A549 (cell line): ENCODE data around the gene SLC13A5. TPM values are rescaled to one million over a fixed set of nuclear protein-coding genes. Genes with fewer than 3 reads are reported as not detected.
A peak's percentile ranks its signal among the peaks of the same experiment; 100 is the strongest.

Experiments
- ATAC-seq, 2 experiments: fragments of 200-7000 bp in 1 of 2; fragments of >200 bp in 1 of 2; cut with Nextera tagmentation in 1 of 2; cut with Tn5 transposase in 1 of 2; 3 replicates each; pipeline versions ENCODE4 v1.8.0 to v1.9.1; 2018 to 2020; ENCODE audit warnings: mild to moderate bottlenecking in 1 of 2, moderate library complexity in 1 of 2
- CTCF ChIA-PET: fragments of 300-600 bp; sonication (Branson Sonifier 250); formaldehyde crosslinking; extraction: SDS; loops from one replicate; lab custom pipeline; 2021; ENCODE audit warnings: antibody characterized with exemption, inconsistent platforms; lab: Yijun Ruan, JAX
- POLR2A ChIA-PET: fragments of 350-600 bp; formaldehyde crosslinking; extraction: SDS; loops from one replicate; lab custom pipeline; 2021; ENCODE audit warnings: antibody characterized with exemption, inconsistent platforms; lab: Yijun Ruan, JAX
- DNase-seq, 2 experiments: peaks; one replicate each; pipeline versions ENCODE4 v3.0.0 to v3.0.0-alpha.2; 2011 to 2016; ENCODE audit warnings: low read depth in 1 of 2, low spot score in 1 of 2
- FAIRE-seq: peaks from 2 replicates; lab custom pipeline; 2011; peaks lifted over from hg19 to GRCh38; lab: Jason Lieb, UNC
- H3K27ac ChIP-seq, 2 experiments: fragments of >200 bp; sonication (Bioruptor Twin); formaldehyde crosslinking; 3 replicates each; pipeline ENCODE4 v1.5.1; 2016 to 2017
- H3K4me1 ChIP-seq: fragments of >200 bp; sonication (Bioruptor Twin); formaldehyde crosslinking; 3 replicates; pipeline ENCODE4 v1.6.1; 2016
- H3K4me2 ChIP-seq: fragments of >200 bp; sonication (Bioruptor Twin); formaldehyde crosslinking; 3 replicates; pipeline ENCODE4 v1.6.1; 2016
- H3K4me3 ChIP-seq: fragments of >200 bp; sonication (Bioruptor Twin); formaldehyde crosslinking; 3 replicates; pipeline ENCODE4 v1.5.1; 2016
- H3K9me3 ChIP-seq: fragments of >200 bp; sonication (Bioruptor Twin); formaldehyde crosslinking; 3 replicates; pipeline ENCODE4 v1.6.1; 2016
- BCL3 ChIP-seq: fragments of >200 bp; sonication (Bioruptor Twin); formaldehyde crosslinking; IDR thresholded peaks from 3 replicates; pipeline ENCODE4 v1.6.1; 2016
- CBX2 ChIP-seq: fragments of 200-600 bp; sonication (generic); IDR thresholded peaks from 2 replicates; pipeline ENCODE4 v1.6.1; 2016; ENCODE audit warnings: low read depth, mild to moderate bottlenecking, borderline replicate concordance
- CHD4 ChIP-seq: fragments of 200-600 bp; sonication (generic); IDR thresholded peaks from 2 replicates; pipeline ENCODE4 v1.6.1; 2016; ENCODE audit warnings: antibody characterized with exemption, mild to moderate bottlenecking, borderline replicate concordance
- EP300 ChIP-seq, 2 experiments: fragments of >200 bp; sonication (Bioruptor Twin); formaldehyde crosslinking; IDR thresholded peaks; 2 replicates in 1 of 2; 3 replicates in 1 of 2; pipeline ENCODE4 v1.6.1; 2016 to 2017
- ESRRA ChIP-seq: fragments of 150-350 bp; IDR thresholded peaks from 2 replicates; pipeline ENCODE4 v1.6.1; 2014; ENCODE audit warnings: mild to moderate bottlenecking, low read length, borderline replicate concordance
- FOSL2 ChIP-seq, 2 experiments: fragments of 450-650 bp in 1 of 2; fragments of >200 bp in 1 of 2; sonication (Bioruptor Twin) in 1 of 2; formaldehyde crosslinking; IDR thresholded peaks; 2 replicates each; pipeline versions ENCODE4 v1.5.0 to v1.6.1; 2016 to 2020; ENCODE audit warnings: mild to moderate bottlenecking in 1 of 2, moderate library complexity in 1 of 2
- HDAC2 ChIP-seq: fragments of 200-600 bp; sonication (generic); IDR thresholded peaks from 2 replicates; pipeline ENCODE4 v1.6.1; 2016
- HEYL ChIP-seq: fragments of 250-450 bp; sonication (Bioruptor Pico); IDR thresholded peaks from 2 replicates; pipeline ENCODE4 v1.8.0; 2021; ENCODE audit warnings: mild to moderate bottlenecking, moderate library complexity
- HMGXB4 ChIP-seq: fragments of 250-450 bp; sonication (Bioruptor Pico); IDR thresholded peaks from 2 replicates; pipeline ENCODE4 v1.5.0; 2021; ENCODE audit warnings: mild to moderate bottlenecking, moderate library complexity, borderline replicate concordance
- HOXA7 ChIP-seq: fragments of 250-450 bp; sonication (Bioruptor Pico); IDR thresholded peaks from 2 replicates; pipeline ENCODE4 v1.5.0; 2020; ENCODE audit warnings: mild to moderate bottlenecking, moderate library complexity
- HOXB13 ChIP-seq: fragments of 250-450 bp; sonication (Bioruptor Pico); IDR thresholded peaks from 2 replicates; pipeline ENCODE4 v1.5.0; 2020; ENCODE audit warnings: low read depth, mild to moderate bottlenecking, moderate library complexity
- JUN ChIP-seq, 2 experiments: fragments of >200 bp; sonication (Bioruptor Twin); formaldehyde crosslinking; IDR thresholded peaks; 2 replicates in 1 of 2; 3 replicates in 1 of 2; pipeline ENCODE4 v1.6.1; 2016 to 2017
- MAFK ChIP-seq: fragments of 450-650 bp; IDR thresholded peaks from 2 replicates; pipeline ENCODE4 v1.6.1; 2014; ENCODE audit not compliant: partially characterized antibody
- MAZ ChIP-seq: fragments of 150-350 bp; IDR thresholded peaks from 2 replicates; pipeline ENCODE4 v1.6.1; 2014; ENCODE audit warnings: antibody characterized with exemption, low read depth, low read length, borderline replicate concordance
- RCOR1 ChIP-seq: fragments of 150-350 bp; IDR thresholded peaks from 2 replicates; pipeline ENCODE4 v1.6.1; 2014; ENCODE audit warnings: antibody characterized with exemption, low read length, low read depth
- REST ChIP-seq: fragments of 200-600 bp; sonication (generic); IDR thresholded peaks from 2 replicates; pipeline ENCODE4 v1.6.1; 2016; ENCODE audit warnings: antibody characterized with exemption, mild to moderate bottlenecking, moderate library complexity
- RFX5 ChIP-seq: fragments of 450-650 bp; IDR thresholded peaks from 2 replicates; pipeline ENCODE4 v1.7.1; 2014; ENCODE audit warnings: antibody characterized with exemption, mild to moderate bottlenecking, moderate library complexity
- TFCP2L1 ChIP-seq: fragments of 250-450 bp; sonication (Bioruptor Pico); IDR thresholded peaks from 2 replicates; pipeline ENCODE4 v1.5.0; 2021; ENCODE audit warnings: mild to moderate bottlenecking
- ZSCAN20 ChIP-seq: fragments of 250-450 bp; sonication (Bioruptor Pico); IDR thresholded peaks from 2 replicates; pipeline ENCODE4 v1.8.0; 2022; ENCODE audit warnings: mild to moderate bottlenecking, moderate library complexity
- WGBS: methylation state at CpG from one replicate; pipeline ENCODE4 v1.1.6; 2017; ENCODE audit errors: missing lambda C conversion rate; 5-methylcytosine and 5-hydroxymethylcytosine counted together
- polyA plus RNA-seq, 4 experiments: library from polyadenylated mRNA; depleted of rRNA in 3 of 4; stranded (reverse); fragments of >200 nt; fragmentation: RNase III in 1 of 4; extraction: RNeasy Plus Mini Kit Qiagen cat#74134 plus additional on column Dnase treatment in 1 of 4; gene quantifications; 2 replicates in 3 of 4; 3 replicates in 1 of 4; pipeline ENCODE4 v1.2.3, GENCODE V29; 2011 to 2017

Gene SLC13A5
- polyA plus RNA-seq, 2 of the 4 experiments (the other 2 are of a cell fraction) = 0.15 to 0.26 TPM

- no peaks in the 10 kb centered on the region for H3K9me3 ChIP-seq
- no peak overlapping the region for H3K27ac ChIP-seq
- TF ChIP-seq HEYL (no peak), CBX2 (no peak), JUN (IDR thresholded peaks at IDR 0.05) (no peak), FOSL2 (IDR thresholded peaks at IDR 0.05) (no peak), FOSL2 (CRISPR knock-in tag; IDR thresholded peaks at IDR 0.05) (no peak), ESRRA (no peak), TFCP2L1 (CRISPR knock-in tag) (no peak), HDAC2 (no peak), REST (no peak), EP300 (IDR thresholded peaks at IDR 0.05) (no peak)
- ATAC-seq = no peak
- H3K4me1 ChIP-seq = no peaks in the 10 kb centered on the region
- WGBS = 30% methylated on average over 2 of the region's 2 CpGs
- ChIA-PET POLR2A (interaction anchor here (0.7 kb wide), 1 partner anchor 20 kb away, joined by 3 read pairs; no protein-coding TSS in a partner anchor), CTCF (interaction anchor here (0.8 to 17.8 kb wide), 10 partner anchors 10 to 360 kb away, joined by 3 to 293 read pairs (median 4); partner anchors contain the start of genes RNASEK and SLC13A5)
- DNase-seq = no peak
- H3K4me2 ChIP-seq = no peak overlapping the region
- no peak for FAIRE-seq
- H3K4me3 ChIP-seq = no peak overlapping the region
Observed at GRCh38 chr17:6661464-6661848, 51.7 kb downstream of the SLC13A5 start.

- 34% methylated on average over 11 of the region's 11 CpGs for WGBS
- Histone ChIP-seq H3K4me1 (no peaks in the 10 kb centered on the region), H3K4me2 (no peak overlapping the region), H3K4me3 (no peak overlapping the region), H3K27ac (no peak overlapping the region), H3K9me3 (no peaks in the 10 kb centered on the region)
- FAIRE-seq (peak; percentile 87), ATAC-seq (no peak), DNase-seq (no peak)
- POLR2A ChIA-PET = interaction anchor here (0.7 kb wide), 1 partner anchor 19 kb away, joined by 3 read pairs; no protein-coding TSS in a partner anchor
- CTCF ChIA-PET = interaction anchor here (0.8 to 17.8 kb wide), 10 partner anchors 11 to 360 kb away, joined by 3 to 293 read pairs (median 4); partner anchors contain the start of genes RNASEK and SLC13A5
- no peak for TF ChIP-seq ZSCAN20 (CRISPR knock-in tag)
- no peak for TF ChIP-seq MAZ
- no peak for TF ChIP-seq RFX5
- no peak for TF ChIP-seq BCL3
- no peak for TF ChIP-seq RCOR1
- TF ChIP-seq HEYL = no peak
- TF ChIP-seq CHD4 = no peak
- TF ChIP-seq HMGXB4 (CRISPR knock-in tag) = no peak
- TF ChIP-seq MAFK = no peak
- TF ChIP-seq HOXB13 (CRISPR knock-in tag) = no peak
- no peak for TF ChIP-seq HOXA7 (CRISPR knock-in tag)
Observed at GRCh38 chr17:6660805-6661463, 52.2 kb downstream of the SLC13A5 start.
